ENCODE data around the gene CGA.
"Not testable (repeated sequence)": the region's sequence is repeated elsewhere in the genome, so short reads cannot be mapped to it uniquely, and the experiment has no call there.

The CGA gene

GRCh38 chr6:87095087-87095509 lies at the start of gene CGA:
CGA (minus strand) TSS chr6:87095106; CDS start chr6:87088200, 6,906 bp downstream.
- DNase-seq (ENCODE audit: low read depth, low spot score), result no peak

GRCh38 chr6:87139927-87140326 lies 45.0 kb upstream of the CGA start:
- not testable (repeated sequence) for DNase-seq (ENCODE audit: low read depth, low spot score)

- no peak for DNase-seq (ENCODE audit: low read depth, low spot score)
Observed at GRCh38 chr6:87139236-87139635, 44.3 kb upstream of the CGA start.

GRCh38 chr6:87136963-87137362 lies 42.1 kb upstream of the CGA start:
- DNase-seq (ENCODE audit: low read depth, low spot score), result no peak

- no peak for DNase-seq (ENCODE audit: low read depth, low spot score)
Observed at GRCh38 chr6:87127737-87128136, 32.8 kb upstream of the CGA start.

- no peak for DNase-seq (ENCODE audit: low read depth, low spot score)
Observed at GRCh38 chr6:87126501-87126900, 31.6 kb upstream of the CGA start.

GRCh38 chr6:87124074-87124473 lies 29.2 kb upstream of the CGA start:
- DNase-seq (ENCODE audit: low read depth, low spot score), result no peak

GRCh38 chr6:87122477-87122876 lies 27.6 kb upstream of the CGA start:
- no peak for DNase-seq (ENCODE audit: low read depth, low spot score)

- DNase-seq (ENCODE audit: low read depth, low spot score), result no peak
Observed at GRCh38 chr6:87118054-87118453, 23.1 kb upstream of the CGA start.

GRCh38 chr6:87116922-87117321 lies 22.0 kb upstream of the CGA start:
- DNase-seq (ENCODE audit: low read depth, low spot score), result no peak

- no peak for DNase-seq (ENCODE audit: low read depth, low spot score)
Observed at GRCh38 chr6:87115402-87116135, 20.7 kb upstream of the CGA start.

- DNase-seq (ENCODE audit: low read depth, low spot score), result no peak
Observed at GRCh38 chr6:87110636-87111035, 15.7 kb upstream of the CGA start.

GRCh38 chr6:87105823-87106222 lies 10.9 kb upstream of the CGA start:
- no peak for DNase-seq (ENCODE audit: low read depth, low spot score)

- DNase-seq (ENCODE audit: low read depth, low spot score), result no peak
Observed at GRCh38 chr6:87104667-87105066, 9.8 kb upstream of the CGA start.

- DNase-seq (ENCODE audit: low read depth, low spot score), result no peak
Observed at GRCh38 chr6:87103977-87104601, 9.2 kb upstream of the CGA start.

GRCh38 chr6:87102151-87102621 lies 7.3 kb upstream of the CGA start:
- DNase-seq (ENCODE audit: low read depth, low spot score), result no peak

- DNase-seq (ENCODE audit: low read depth, low spot score), result no peak
Observed at GRCh38 chr6:87101067-87101466, 6.2 kb upstream of the CGA start.

GRCh38 chr6:87100216-87100615 lies 5.3 kb upstream of the CGA start:
- no peak for DNase-seq (ENCODE audit: low read depth, low spot score)

GRCh38 chr6:87099472-87099871 lies 4.6 kb upstream of the CGA start:
- no peak for DNase-seq (ENCODE audit: low read depth, low spot score)

GRCh38 chr6:87094576-87094975 lies 330 bp downstream of the CGA start:
- DNase-seq (ENCODE audit: low read depth, low spot score), result no peak

- no peak for DNase-seq (ENCODE audit: low read depth, low spot score)
Observed at GRCh38 chr6:87093651-87094050, 1.3 kb downstream of the CGA start.

GRCh38 chr6:87093199-87093598 lies 1.7 kb downstream of the CGA start:
- DNase-seq (ENCODE audit: low read depth, low spot score), result no peak

- no peak for DNase-seq (ENCODE audit: low read depth, low spot score)
Observed at GRCh38 chr6:87092435-87092834, 2.5 kb downstream of the CGA start.

Measured in activated naive CD8-positive, alpha-beta T cell treated with anti-CD3 and anti-CD28 coated beads, Interleukin-2, amount 50 U/mL, for 16 hours (primary cell).